H9 (cell line): Measurements from ENCODE around the gene RAB6C. TPM values are rescaled to one million over a fixed set of nuclear protein-coding genes. Genes with fewer than 3 reads are reported as not detected.
"Not testable (repeated sequence)": the region's sequence is repeated elsewhere in the genome, so short reads cannot be mapped to it uniquely, and the experiment has no call there.

Source experiments
- DNase-seq: peaks from one replicate; pipeline ENCODE4 v3.0.0-alpha.2; 2017
- H2AFZ ChIP-seq: one replicate; pipeline ENCODE4 v1.6.1; 2013; ENCODE audit warnings: mild to moderate bottlenecking, low read length, control low read depth, moderate library complexity
- H2AK5ac ChIP-seq: 2 replicates; pipeline ENCODE4 v1.6.1; 2013; ENCODE audit warnings: low read length, control low read depth, mixed read lengths; ENCODE audit not compliant: insufficient read length
- H2BK120ac ChIP-seq: one replicate; pipeline ENCODE4 v1.6.1; 2013; ENCODE audit warnings: low read depth, mild to moderate bottlenecking, low read length, control low read depth, inconsistent platforms; ENCODE audit not compliant: poor library complexity, severe bottlenecking
- H2BK12ac ChIP-seq: 2 replicates; pipeline ENCODE4 v1.6.1; 2013; ENCODE audit warnings: low read length, control low read depth, mixed read lengths, low read depth; ENCODE audit not compliant: insufficient read length
- H2BK15ac ChIP-seq: 2 replicates; pipeline ENCODE4 v1.6.1; 2013; ENCODE audit warnings: low read depth, low read length, control low read depth
- H2BK20ac ChIP-seq: one replicate; pipeline ENCODE4 v1.6.1; 2013; ENCODE audit warnings: low read depth, mild to moderate bottlenecking, low read length, control low read depth, inconsistent platforms; ENCODE audit not compliant: poor library complexity, severe bottlenecking
- H2BK5ac ChIP-seq: 2 replicates; pipeline ENCODE4 v1.6.1; 2013; ENCODE audit warnings: low read length, control low read depth, mixed read lengths; ENCODE audit not compliant: insufficient read length
- H3K14ac ChIP-seq: 2 replicates; pipeline ENCODE4 v1.6.1; 2013; ENCODE audit warnings: low read length, control low read depth; ENCODE audit not compliant: insufficient read depth
- H3K18ac ChIP-seq: 2 replicates; pipeline ENCODE4 v1.6.1; 2013; ENCODE audit warnings: low read depth, mild to moderate bottlenecking, mixed read lengths, low read length, control low read depth; ENCODE audit not compliant: insufficient read length
- H3K23ac ChIP-seq: 2 replicates; pipeline ENCODE4 v1.6.1; 2013; ENCODE audit warnings: low read length, control low read depth, mixed read lengths, low read depth; ENCODE audit not compliant: insufficient read length
- H3K23me2 ChIP-seq: 2 replicates; pipeline ENCODE4 v1.6.1; 2013; ENCODE audit warnings: low read depth, mild to moderate bottlenecking, mixed read lengths, low read length, control low read depth; ENCODE audit not compliant: insufficient read length, poor library complexity, severe bottlenecking
- H3K27ac ChIP-seq: 2 replicates; pipeline ENCODE4 v1.5.1; 2013; ENCODE audit warnings: low read length, control low read depth, mixed read lengths, low read depth; ENCODE audit not compliant: insufficient read length
- H3K27me3 ChIP-seq: 2 replicates; pipeline ENCODE4 v1.6.1; 2013; ENCODE audit warnings: low read length, control low read depth, inconsistent platforms; ENCODE audit not compliant: insufficient read depth
- H3K4ac ChIP-seq: 2 replicates; pipeline ENCODE4 v1.6.1; 2013; ENCODE audit warnings: low read depth, mild to moderate bottlenecking, control low read depth, inconsistent platforms, low read length, moderate library complexity
- H3K4me1 ChIP-seq: 2 replicates; pipeline ENCODE4 v1.6.1; 2013; ENCODE audit warnings: low read length, control low read depth, inconsistent platforms; ENCODE audit not compliant: insufficient read depth
- H3K4me2 ChIP-seq: 2 replicates; pipeline ENCODE4 v1.6.1; 2013; ENCODE audit warnings: low read length, control low read depth, mixed read lengths; ENCODE audit not compliant: insufficient read length, insufficient read depth
- H3K56ac ChIP-seq: 2 replicates; pipeline ENCODE4 v1.6.1; 2013; ENCODE audit warnings: low read depth, mild to moderate bottlenecking, mixed read lengths, low read length, control low read depth; ENCODE audit not compliant: insufficient read length
- H3K79me1 ChIP-seq: 2 replicates; pipeline ENCODE4 v1.6.1; 2013; ENCODE audit warnings: low read depth, mild to moderate bottlenecking, moderate library complexity, low read length, control low read depth, inconsistent platforms; ENCODE audit not compliant: insufficient read depth, poor library complexity, severe bottlenecking
- H3K79me2 ChIP-seq: 2 replicates; pipeline ENCODE4 v1.6.1; 2013; ENCODE audit warnings: low read length, control low read depth, inconsistent platforms; ENCODE audit not compliant: insufficient read depth
- H3K9ac ChIP-seq: 2 replicates; pipeline ENCODE4 v1.6.1; 2013; ENCODE audit warnings: low read length, control low read depth, mixed read lengths; ENCODE audit not compliant: insufficient read length; ENCODE audit errors: extremely low read depth
- H3K9me3 ChIP-seq: one replicate; pipeline ENCODE4 v1.6.1; 2013; ENCODE audit warnings: low read depth, low read length, inconsistent platforms; ENCODE audit not compliant: control insufficient read depth
- H3T11ph ChIP-seq: one replicate; pipeline ENCODE4 v1.6.1; 2013; ENCODE audit warnings: mild to moderate bottlenecking, low read length, control low read depth, inconsistent platforms
- H4K20me1 ChIP-seq: one replicate; pipeline ENCODE4 v1.6.1; 2013; ENCODE audit not compliant: control insufficient read depth, insufficient read length, insufficient read depth
- H4K5ac ChIP-seq: 2 replicates; pipeline ENCODE4 v1.6.1; 2013; ENCODE audit warnings: low read depth, mild to moderate bottlenecking, mixed read lengths, low read length, control low read depth; ENCODE audit not compliant: insufficient read length
- H4K8ac ChIP-seq: replicated peaks from 2 replicates; pipeline ENCODE4 v1.6.1; 2013; ENCODE audit warnings: low read length, control low read depth, mixed read lengths, low read depth; ENCODE audit not compliant: insufficient read length
- H4K91ac ChIP-seq: 2 replicates; pipeline ENCODE4 v1.6.1; 2013; ENCODE audit warnings: low read depth, mild to moderate bottlenecking, moderate library complexity, mixed read lengths, low read length, control low read depth; ENCODE audit not compliant: insufficient read length
- H3K27ac Mint-ChIP-seq, 3 experiments: 2 replicates in 2 of 3; 3 replicates in 1 of 3; pipeline ENCODE4 v1.8.0; 2020 to 2021; ENCODE audit warnings: mixed read lengths in 3 of 3, mild to moderate bottlenecking in 1 of 3, moderate library complexity in 1 of 3
- H3K27me3 Mint-ChIP-seq: 2 replicates; pipeline ENCODE4 v1.8.0; 2021; ENCODE audit warnings: low read depth, mild to moderate bottlenecking, moderate library complexity, mixed read lengths
- H3K36me3 Mint-ChIP-seq, 3 experiments: 2 replicates in 2 of 3; 3 replicates in 1 of 3; pipeline ENCODE4 v1.8.0; 2020 to 2021; ENCODE audit warnings: low read depth in 3 of 3, mixed read lengths in 3 of 3; ENCODE audit not compliant: insufficient read depth in 1 of 3
- H3K4me1 Mint-ChIP-seq, 2 experiments: 2 replicates each; pipeline ENCODE4 v1.8.0; 2020; ENCODE audit warnings: mixed read lengths in 2 of 2
- H3K4me3 Mint-ChIP-seq, 2 experiments: 2 replicates in 1 of 2; 3 replicates in 1 of 2; pipeline ENCODE4 v1.8.0; 2020 to 2021; ENCODE audit warnings: mild to moderate bottlenecking in 2 of 2, mixed read lengths in 2 of 2, moderate library complexity in 1 of 2
- H3K9me3 Mint-ChIP-seq, 2 experiments: 2 replicates in 1 of 2; 3 replicates in 1 of 2; pipeline ENCODE4 v1.8.0; 2020; ENCODE audit warnings: mild to moderate bottlenecking in 2 of 2, mixed read lengths in 2 of 2, moderate library complexity in 1 of 2
- CTCF ChIP-seq: fragments of 200-600 bp; sonication (generic); conservative IDR thresholded peaks from 3 replicates; pipeline ENCODE4 v1.8.0; 2021; ENCODE audit warnings: antibody characterized with exemption, mild to moderate bottlenecking
- WGBS: extraction: QIAGEN DNeasy Blood & Tissue Kit; methylation state at CpG from one replicate; pipeline ENCODE4 v1.1.7; 2013; ENCODE audit warnings: missing lambda C conversion rate, low lambda C conversion rate, mixed read lengths; ENCODE audit not compliant: insufficient read length; ENCODE audit errors: extremely low coverage; 5-methylcytosine and 5-hydroxymethylcytosine counted together
- total RNA-seq: library from RNA; stranded (reverse); gene quantifications from 2 replicates; pipeline ENCODE4 v1.2.1, GENCODE V29; 2021

Gene RAB6C
- total RNA-seq, 1 experiment from 2014 or later, result not detected

GRCh38 chr2:130025931-130026330 lies 46.5 kb downstream of the RAB6C start:
- H3K9ac ChIP-seq, H3K56ac ChIP-seq, H4K8ac ChIP-seq, H2BK120ac ChIP-seq, H3K23ac ChIP-seq, H2AK5ac ChIP-seq, H3K4me2 ChIP-seq, H4K91ac ChIP-seq, H3K4me1 ChIP-seq, H2BK12ac ChIP-seq, H2BK20ac ChIP-seq, H3K27ac ChIP-seq, H3T11ph ChIP-seq, H3K18ac ChIP-seq, H3K4ac ChIP-seq, H3K23me2 ChIP-seq, H3K27me3 Mint-ChIP-seq, H3K27me3 ChIP-seq, H3K27ac Mint-ChIP-seq, H4K5ac ChIP-seq, H2BK5ac ChIP-seq, H3K9me3 ChIP-seq, H3K4me1 Mint-ChIP-seq, H4K20me1 ChIP-seq, H2AFZ ChIP-seq, H2BK15ac ChIP-seq, H3K79me2 ChIP-seq, H3K4me3 Mint-ChIP-seq, H3K9me3 Mint-ChIP-seq, H3K14ac ChIP-seq, H3K79me1 ChIP-seq: not testable (repeated sequence)
- DNase-seq, result peak; percentile 39
- H3K36me3 Mint-ChIP-seq, result peaks cover 0 to 19% (median 0%) of the 10 kb centered on the region in 3 experiments; a peak in 3 of 7 replicates
- TF ChIP-seq CTCF, result peak; percentile 38; the same call in 2 of the 3 replicates
- WGBS, result no CpG with 5 or more reads among the region's 1 CpG

Other genes with a start within 250 kb of the RAB6C start
- 8.2 and 10.5 TPM in 2 replicates for gene POTEF, start 149.6 kb downstream of the RAB6C start, total RNA-seq
- gene CCDC74B, start 165.4 kb downstream of the RAB6C start, total RNA-seq, result 5.9 and 6.7 TPM in 2 replicates
- 104 and 105 TPM in 2 replicates for gene SMPD4, start 201.9 kb downstream of the RAB6C start, total RNA-seq
- 198 and 203 TPM in 2 replicates for gene MZT2B, start 202.6 kb downstream of the RAB6C start, total RNA-seq
- gene TUBA3E, start 218.8 kb downstream of the RAB6C start, total RNA-seq, result 0.13 and 0.26 TPM in 2 replicates